GM23338 (cell line): ENCODE measurements around the gene ZBED3.

Experiments
- CREB1 ChIP-seq: fragments of 250-450 bp; sonication (Bioruptor Pico); IDR thresholded peaks from 2 replicates; pipeline ENCODE4 v1.5.0; 2020; ENCODE audit warnings: low read depth, mild to moderate bottlenecking, moderate library complexity
- EZH2 ChIP-seq: fragments of 200-600 bp; sonication (generic); IDR thresholded peaks from one replicate; pipeline ENCODE4 v1.8.0; 2017; ENCODE audit warnings: antibody characterized with exemption, mild to moderate bottlenecking, low read depth; ENCODE audit not compliant: unreplicated experiment
- POLR2AphosphoS5 ChIP-seq: IDR thresholded peaks from 2 replicates; pipeline ENCODE4 v1.6.1; 2016; ENCODE audit warnings: antibody characterized with exemption, low read depth
- TF ChIP-seq, protein P1 (sequence below), 2 experiments: fragments of 200-600 bp in 1 of 2; sonication (generic) in 1 of 2; conservative IDR thresholded peaks; 2 replicates each; pipeline versions ENCODE4 v1.5.1 to v1.6.1; 2016 to 2017; ENCODE audit warnings: antibody characterized with exemption in 2 of 2, low read depth in 2 of 2, mild to moderate bottlenecking in 2 of 2, moderate library complexity in 1 of 2
- TF ChIP-seq, protein P2 (sequence below): IDR thresholded peaks from 2 replicates; pipeline ENCODE4 v1.6.1; 2016; ENCODE audit warnings: antibody characterized with exemption
- TF ChIP-seq, protein P3 (sequence below): IDR thresholded peaks from one replicate; pipeline ENCODE4 v1.6.1; 2018; ENCODE audit warnings: antibody characterized with exemption; ENCODE audit not compliant: unreplicated experiment

DNA sequence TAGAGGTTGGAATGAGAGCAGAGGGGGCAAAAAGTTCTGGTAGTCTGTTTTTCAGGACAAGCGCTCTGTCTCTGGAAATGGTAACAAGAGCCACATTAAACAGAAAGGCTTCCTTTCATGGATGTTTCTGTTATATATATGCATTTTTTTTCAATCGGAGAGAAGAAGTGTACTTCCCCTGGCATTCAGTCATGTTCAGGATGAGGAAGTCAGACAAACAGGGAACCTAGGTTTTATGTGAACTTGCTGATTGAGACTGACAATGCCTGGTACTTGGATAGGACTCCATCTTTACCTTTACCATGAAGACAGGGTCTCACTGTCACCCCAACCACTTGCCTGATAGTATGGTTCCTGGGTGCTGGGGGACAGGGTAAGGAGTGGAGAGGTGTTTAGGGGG, 30.1 kb upstream of the ZBED3 start:
- TF ChIP-seq, protein P1, sequence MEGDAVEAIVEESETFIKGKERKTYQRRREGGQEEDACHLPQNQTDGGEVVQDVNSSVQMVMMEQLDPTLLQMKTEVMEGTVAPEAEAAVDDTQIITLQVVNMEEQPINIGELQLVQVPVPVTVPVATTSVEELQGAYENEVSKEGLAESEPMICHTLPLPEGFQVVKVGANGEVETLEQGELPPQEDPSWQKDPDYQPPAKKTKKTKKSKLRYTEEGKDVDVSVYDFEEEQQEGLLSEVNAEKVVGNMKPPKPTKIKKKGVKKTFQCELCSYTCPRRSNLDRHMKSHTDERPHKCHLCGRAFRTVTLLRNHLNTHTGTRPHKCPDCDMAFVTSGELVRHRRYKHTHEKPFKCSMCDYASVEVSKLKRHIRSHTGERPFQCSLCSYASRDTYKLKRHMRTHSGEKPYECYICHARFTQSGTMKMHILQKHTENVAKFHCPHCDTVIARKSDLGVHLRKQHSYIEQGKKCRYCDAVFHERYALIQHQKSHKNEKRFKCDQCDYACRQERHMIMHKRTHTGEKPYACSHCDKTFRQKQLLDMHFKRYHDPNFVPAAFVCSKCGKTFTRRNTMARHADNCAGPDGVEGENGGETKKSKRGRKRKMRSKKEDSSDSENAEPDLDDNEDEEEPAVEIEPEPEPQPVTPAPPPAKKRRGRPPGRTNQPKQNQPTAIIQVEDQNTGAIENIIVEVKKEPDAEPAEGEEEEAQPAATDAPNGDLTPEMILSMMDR (conservative IDR thresholded peaks at IDR 0.05; ENCODE audit: low read depth in 2 of 2), result no peak
- TF ChIP-seq POLR2AphosphoS5, result no peak
- TF ChIP-seq, protein P2, sequence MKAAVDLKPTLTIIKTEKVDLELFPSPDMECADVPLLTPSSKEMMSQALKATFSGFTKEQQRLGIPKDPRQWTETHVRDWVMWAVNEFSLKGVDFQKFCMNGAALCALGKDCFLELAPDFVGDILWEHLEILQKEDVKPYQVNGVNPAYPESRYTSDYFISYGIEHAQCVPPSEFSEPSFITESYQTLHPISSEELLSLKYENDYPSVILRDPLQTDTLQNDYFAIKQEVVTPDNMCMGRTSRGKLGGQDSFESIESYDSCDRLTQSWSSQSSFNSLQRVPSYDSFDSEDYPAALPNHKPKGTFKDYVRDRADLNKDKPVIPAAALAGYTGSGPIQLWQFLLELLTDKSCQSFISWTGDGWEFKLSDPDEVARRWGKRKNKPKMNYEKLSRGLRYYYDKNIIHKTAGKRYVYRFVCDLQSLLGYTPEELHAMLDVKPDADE, result no peak
- TF ChIP-seq, protein P3, sequence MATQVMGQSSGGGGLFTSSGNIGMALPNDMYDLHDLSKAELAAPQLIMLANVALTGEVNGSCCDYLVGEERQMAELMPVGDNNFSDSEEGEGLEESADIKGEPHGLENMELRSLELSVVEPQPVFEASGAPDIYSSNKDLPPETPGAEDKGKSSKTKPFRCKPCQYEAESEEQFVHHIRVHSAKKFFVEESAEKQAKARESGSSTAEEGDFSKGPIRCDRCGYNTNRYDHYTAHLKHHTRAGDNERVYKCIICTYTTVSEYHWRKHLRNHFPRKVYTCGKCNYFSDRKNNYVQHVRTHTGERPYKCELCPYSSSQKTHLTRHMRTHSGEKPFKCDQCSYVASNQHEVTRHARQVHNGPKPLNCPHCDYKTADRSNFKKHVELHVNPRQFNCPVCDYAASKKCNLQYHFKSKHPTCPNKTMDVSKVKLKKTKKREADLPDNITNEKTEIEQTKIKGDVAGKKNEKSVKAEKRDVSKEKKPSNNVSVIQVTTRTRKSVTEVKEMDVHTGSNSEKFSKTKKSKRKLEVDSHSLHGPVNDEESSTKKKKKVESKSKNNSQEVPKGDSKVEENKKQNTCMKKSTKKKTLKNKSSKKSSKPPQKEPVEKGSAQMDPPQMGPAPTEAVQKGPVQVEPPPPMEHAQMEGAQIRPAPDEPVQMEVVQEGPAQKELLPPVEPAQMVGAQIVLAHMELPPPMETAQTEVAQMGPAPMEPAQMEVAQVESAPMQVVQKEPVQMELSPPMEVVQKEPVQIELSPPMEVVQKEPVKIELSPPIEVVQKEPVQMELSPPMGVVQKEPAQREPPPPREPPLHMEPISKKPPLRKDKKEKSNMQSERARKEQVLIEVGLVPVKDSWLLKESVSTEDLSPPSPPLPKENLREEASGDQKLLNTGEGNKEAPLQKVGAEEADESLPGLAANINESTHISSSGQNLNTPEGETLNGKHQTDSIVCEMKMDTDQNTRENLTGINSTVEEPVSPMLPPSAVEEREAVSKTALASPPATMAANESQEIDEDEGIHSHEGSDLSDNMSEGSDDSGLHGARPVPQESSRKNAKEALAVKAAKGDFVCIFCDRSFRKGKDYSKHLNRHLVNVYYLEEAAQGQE, result no peak
- no peak for TF ChIP-seq EZH2
- no peak for TF ChIP-seq CREB1 (CRISPR knock-in tag)
